GM15510 (cell line): Measurements from ENCODE around the gene SLIT3.

Experiments used
- POLR2A ChIP-seq: IDR thresholded peaks from 3 replicates; pipeline ENCODE4 v1.6.1; 2011; ENCODE audit warnings: borderline replicate concordance; ENCODE audit not compliant: insufficient read length; ENCODE audit errors: extremely low read depth

SLIT3 gene

DNA sequence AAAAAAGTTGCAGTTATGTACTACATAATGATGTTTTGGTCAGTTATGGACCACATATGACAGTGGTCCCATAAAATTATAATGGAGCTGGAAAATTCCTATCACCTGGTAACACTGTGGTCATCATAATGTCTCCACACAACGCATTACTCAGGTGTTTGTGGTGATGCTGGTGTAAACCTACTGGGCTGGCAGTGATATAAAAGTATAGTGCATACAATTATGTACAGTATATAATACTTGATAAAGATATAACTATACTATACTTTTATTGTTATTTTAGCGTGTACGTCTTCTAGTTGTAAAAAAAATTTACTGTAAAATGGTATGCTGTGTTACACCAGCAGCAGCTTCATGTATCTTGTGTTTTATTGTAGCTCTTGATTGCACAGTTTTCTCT is 655.7 kb downstream of the SLIT3 start:
- TF ChIP-seq POLR2A, result no peak

DNA sequence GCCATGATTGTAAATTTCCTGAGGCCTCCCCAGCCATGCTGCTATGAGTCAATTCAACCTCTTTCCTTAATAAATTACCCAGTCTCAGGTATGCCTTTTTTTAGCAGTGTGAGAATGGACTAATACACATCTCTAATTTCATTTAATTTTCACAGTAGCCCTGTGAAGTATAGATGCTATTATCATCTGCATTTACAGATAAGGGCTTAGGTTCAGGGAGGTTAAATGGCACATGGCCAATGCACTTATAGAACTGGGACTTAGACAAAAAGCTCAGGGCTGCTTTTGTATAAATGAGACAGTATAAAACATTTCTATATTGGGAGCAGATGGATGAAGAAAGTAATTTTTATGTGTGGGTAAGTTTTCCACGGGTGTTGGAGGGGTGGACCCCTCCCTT is 658.9 kb downstream of the SLIT3 start:
- no peak for TF ChIP-seq POLR2A

DNA sequence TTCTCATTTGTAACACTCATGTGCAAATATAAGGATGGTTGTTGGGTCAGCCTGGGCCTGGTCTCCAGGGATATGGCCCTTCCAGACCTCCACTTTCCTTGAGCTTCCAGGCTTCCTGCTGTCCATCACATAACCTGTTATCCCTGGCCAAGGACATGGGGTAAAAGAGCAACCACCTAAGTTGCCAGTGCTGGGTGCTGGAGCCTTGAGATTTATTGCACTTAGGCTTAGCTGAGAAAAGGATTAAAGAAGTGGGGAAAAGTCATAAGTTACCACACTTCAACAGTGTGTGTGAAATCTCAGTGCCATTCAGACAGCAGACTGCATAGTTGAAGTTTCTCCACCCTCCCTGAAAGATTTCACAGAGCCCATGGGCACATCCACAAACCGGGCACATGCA is 663.1 kb downstream of the SLIT3 start:
- TF ChIP-seq POLR2A, result no peak

DNA sequence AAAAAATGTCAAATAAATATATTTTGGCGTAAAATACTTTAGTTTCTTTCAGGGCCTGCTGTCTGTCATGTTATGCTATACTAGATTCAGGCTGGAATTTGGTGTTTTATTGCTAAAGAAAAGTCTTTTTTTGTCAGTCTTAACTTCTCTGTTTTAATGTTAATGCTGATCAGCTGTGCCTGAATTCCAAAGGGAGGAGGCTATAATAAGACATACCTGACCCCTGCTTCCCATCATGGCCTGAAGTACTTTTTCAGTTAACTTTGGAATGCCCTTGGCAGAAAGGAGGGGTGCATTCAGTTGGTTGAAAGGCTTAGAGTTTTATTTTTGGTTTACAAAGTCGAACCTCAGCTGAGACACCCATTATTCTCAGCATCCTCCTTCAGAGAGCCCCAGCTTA is 663.7 kb downstream of the SLIT3 start:
- no peak for TF ChIP-seq POLR2A

DNA sequence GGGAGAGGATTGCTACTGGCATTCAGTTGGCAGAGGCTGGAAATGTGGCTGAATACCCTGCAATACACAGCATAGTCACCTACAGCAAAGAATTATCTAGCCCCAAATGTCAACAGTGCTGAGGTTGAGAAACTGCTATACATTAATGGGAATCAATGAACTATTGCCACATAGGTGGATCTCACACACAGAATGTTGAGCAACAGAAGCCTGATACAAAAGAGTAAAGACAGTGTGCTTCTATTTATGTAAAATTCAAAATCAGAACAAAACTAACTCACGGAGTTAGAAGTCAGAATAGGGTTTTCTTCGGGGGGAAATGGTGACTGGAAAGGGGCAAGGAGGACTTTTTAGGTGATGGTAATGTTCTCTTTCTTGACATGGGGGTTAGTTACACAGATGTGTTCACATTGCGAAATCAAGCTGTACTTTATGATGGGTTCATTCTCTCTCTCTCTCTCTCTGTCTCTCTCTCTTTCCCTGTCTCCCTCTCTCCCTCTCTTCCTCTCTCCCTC is 676.0 kb downstream of the SLIT3 start:
- no peak for TF ChIP-seq POLR2A

DNA sequence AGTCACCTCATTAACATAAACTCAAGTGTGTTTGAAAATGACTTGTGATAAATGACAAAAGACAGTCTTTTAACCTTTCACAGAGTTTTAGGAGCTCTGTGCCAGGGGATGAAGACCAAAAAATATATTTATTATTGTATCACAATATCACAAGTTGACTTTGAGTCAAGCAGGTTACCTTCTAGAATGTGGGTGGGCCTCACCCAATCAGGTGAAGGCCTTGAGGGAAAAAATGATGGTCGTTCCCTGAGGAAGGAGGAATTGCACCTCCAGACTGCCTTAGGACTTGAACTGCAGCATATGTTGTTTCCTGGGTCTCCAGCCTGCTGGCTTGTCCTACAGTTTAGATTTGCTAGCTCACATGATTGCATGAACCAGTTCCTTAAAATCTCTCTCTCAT is 680.1 kb downstream of the SLIT3 start:
- TF ChIP-seq POLR2A, result no peak

DNA sequence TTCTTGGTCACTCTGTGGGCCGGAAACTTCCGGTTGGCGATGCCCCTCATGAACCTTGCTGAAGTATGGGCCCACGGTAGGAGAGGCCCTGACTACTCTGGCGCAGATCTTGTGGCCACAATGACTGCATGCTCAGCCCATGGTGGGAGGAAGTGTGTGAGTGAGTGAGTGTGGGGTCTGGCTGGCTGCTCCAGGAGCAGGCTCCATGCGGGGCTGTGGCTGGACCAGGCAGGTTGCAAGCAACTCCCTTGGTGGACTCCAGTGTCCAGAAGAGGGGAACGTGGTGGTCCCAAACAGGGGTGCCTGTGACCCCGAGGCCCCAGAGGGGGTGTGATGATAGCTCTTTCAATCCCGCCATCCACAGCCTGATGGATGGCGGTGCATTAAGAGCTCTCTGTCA is 686.3 kb downstream of the SLIT3 start:
- TF ChIP-seq POLR2A, result no peak

DNA sequence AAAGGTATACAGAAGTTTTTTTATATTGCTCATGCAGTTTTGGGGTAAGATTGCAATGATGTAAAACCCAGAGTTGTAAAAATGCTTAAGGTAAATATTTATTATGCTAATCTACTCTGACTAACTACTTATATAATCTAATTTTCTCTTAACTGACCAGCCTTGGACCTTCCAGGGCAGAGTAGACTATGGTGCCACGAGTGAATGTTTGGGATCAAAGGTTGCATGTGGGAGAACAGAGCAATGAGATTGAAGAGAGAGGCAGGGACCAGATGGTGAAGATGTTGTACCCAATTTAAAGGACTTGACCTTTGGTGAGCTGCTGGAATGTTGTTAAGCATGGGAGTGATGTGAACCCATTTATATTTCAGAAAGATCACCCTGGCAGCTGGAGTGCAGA is 686.9 kb downstream of the SLIT3 start:
- TF ChIP-seq POLR2A, result no peak

DNA sequence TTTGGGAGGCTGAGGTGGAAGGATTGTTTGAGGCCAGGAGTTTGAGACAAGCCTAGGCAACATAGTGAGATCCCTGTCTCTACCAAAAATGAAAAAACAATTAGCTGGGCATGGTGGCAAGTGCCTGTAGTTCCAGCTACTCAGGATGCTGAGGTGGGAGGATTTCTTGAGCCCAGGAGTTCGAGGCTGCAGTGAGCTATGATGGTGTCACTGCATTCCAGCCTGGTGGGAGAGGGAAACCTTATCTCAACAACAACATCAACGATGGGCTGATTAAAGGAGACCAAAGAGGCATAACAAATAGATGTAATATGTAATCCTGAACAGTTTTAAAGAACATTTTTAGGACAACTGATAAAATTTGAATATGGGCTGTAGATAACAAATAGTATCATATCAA is 687.5 kb downstream of the SLIT3 start:
- no peak for TF ChIP-seq POLR2A

DNA sequence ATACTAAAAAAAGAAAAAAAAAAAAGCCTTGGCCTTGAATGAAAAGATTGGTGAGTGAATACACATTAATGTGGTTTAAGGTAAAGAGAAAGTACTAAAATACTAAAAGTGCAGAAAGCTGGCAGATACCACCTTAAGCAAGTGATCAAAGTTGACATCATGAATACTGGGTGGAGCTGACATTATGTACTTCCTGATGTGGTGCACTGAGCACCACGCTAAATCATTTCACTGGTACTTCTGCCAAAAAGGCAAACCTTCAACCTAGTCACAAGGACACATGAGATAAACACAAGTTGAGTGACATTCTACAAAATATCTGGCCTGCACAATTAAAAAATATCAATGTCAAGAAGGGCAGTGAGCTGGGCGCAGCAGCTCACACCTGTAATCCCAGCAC is 687.9 kb downstream of the SLIT3 start:
- no peak for TF ChIP-seq POLR2A

DNA sequence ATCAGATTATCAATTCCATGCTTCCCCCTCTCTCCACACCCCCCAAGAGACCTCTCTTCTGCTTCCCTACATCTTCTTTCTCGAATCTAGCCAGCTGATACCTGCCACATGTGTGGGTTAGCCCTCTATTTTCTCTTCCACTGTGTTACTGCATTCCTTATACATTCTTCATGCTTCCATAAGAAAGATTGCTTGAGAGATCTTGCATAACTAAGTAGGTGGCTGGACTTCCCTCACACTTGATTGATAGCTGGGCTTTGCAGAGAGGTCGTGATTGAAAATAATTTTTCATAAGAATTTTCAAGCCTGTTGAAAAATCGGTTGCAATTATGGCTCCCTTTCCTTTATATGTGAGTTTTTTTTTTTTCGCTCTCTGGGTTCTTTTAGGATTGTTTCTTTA is 688.8 kb downstream of the SLIT3 start:
- no peak for TF ChIP-seq POLR2A
